Subcutaneous adipose tissue (tissue), 4 donors: ENCODE results near the gene MAML3. TPM values are rescaled to one million over a fixed set of nuclear protein-coding genes. Genes with fewer than 3 reads are reported as not detected.

Experiments used
- total RNA-seq, 4 donors: library from RNA; depleted of rRNA; stranded (reverse); fragments of >200 nt; gene quantifications; one replicate each; pipeline ENCODE4 v1.1.0, GENCODE V29; 2016
- TF ChIP-seq, protein P1 (sequence below): fragments of 450-650 bp; IDR thresholded peaks from one replicate; pipeline ENCODE4 v1.5.1; 2016; ENCODE audit warnings: low read depth, mild to moderate bottlenecking, control low read depth, antibody characterized with exemption, moderate library complexity

The MAML3 gene
- total RNA-seq, 4 donors from 2014 or later = 3.5 to 11.1 (median 9.1) TPM

DNA sequence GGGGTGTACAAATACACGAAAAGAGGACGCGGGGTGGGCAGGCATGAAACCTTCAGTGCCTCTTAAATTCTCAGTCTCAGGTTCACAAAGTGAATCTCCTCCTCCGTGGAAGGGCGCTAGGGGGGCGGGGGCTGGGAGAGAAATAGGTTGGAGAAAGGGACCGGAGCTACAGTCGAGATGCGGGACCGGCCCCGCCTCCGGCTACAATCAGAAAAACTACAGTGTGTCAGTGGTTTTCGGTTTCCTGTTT lies 3.4 kb downstream of the MAML3 start:
- TF ChIP-seq, protein P1, sequence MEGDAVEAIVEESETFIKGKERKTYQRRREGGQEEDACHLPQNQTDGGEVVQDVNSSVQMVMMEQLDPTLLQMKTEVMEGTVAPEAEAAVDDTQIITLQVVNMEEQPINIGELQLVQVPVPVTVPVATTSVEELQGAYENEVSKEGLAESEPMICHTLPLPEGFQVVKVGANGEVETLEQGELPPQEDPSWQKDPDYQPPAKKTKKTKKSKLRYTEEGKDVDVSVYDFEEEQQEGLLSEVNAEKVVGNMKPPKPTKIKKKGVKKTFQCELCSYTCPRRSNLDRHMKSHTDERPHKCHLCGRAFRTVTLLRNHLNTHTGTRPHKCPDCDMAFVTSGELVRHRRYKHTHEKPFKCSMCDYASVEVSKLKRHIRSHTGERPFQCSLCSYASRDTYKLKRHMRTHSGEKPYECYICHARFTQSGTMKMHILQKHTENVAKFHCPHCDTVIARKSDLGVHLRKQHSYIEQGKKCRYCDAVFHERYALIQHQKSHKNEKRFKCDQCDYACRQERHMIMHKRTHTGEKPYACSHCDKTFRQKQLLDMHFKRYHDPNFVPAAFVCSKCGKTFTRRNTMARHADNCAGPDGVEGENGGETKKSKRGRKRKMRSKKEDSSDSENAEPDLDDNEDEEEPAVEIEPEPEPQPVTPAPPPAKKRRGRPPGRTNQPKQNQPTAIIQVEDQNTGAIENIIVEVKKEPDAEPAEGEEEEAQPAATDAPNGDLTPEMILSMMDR = no peak

- TF ChIP-seq, protein P1 = no peak
These were observed 3.9 kb downstream of the MAML3 start for GRCh38 chr4:140149846-140150635.

DNA sequence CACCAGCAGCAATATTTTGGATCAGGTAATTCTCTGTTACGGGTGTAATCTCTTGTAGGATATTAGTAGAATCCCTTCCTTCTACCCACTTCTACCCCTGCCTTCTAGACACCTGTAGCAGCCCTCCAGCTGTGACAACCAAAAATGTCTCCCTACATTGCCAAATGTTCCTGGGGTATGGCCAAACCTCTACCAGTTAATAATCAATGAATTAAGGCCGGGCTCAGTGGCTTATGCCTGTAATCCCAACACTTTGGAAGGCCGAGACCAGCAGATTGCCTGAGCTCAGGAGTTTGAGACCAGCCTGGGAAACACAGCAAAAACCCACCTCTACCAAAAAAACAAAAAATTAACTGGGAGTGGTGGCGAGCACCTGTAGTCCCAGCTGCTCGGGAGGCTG lies 9.9 kb downstream of the MAML3 start:
- TF ChIP-seq, protein P1 = no peak

- TF ChIP-seq, protein P1 = no peak
These were observed 12.7 kb downstream of the MAML3 start for GRCh38 chr4:140141210-140141835.

GRCh38 chr4:140140566-140140965 lies 13.4 kb downstream of the MAML3 start:
- TF ChIP-seq, protein P1 = no peak

GRCh38 chr4:140138428-140138827 lies 15.6 kb downstream of the MAML3 start:
- TF ChIP-seq, protein P1 = no peak

- TF ChIP-seq, protein P1 = no peak
These were observed 16.3 kb downstream of the MAML3 start for GRCh38 chr4:140137671-140138070.
